ENCODE measurements around the gene FCN3. TPM values are rescaled to one million over a fixed set of nuclear protein-coding genes. Genes with fewer than 3 reads are reported as not detected.

The FCN3 gene
- total and polyA plus RNA-seq, 9 of the 15 experiments (the other 6 are each of a cell fraction or from before 2014, with no cell fraction given): 0.49 TPM; not detected in 8

DNA sequence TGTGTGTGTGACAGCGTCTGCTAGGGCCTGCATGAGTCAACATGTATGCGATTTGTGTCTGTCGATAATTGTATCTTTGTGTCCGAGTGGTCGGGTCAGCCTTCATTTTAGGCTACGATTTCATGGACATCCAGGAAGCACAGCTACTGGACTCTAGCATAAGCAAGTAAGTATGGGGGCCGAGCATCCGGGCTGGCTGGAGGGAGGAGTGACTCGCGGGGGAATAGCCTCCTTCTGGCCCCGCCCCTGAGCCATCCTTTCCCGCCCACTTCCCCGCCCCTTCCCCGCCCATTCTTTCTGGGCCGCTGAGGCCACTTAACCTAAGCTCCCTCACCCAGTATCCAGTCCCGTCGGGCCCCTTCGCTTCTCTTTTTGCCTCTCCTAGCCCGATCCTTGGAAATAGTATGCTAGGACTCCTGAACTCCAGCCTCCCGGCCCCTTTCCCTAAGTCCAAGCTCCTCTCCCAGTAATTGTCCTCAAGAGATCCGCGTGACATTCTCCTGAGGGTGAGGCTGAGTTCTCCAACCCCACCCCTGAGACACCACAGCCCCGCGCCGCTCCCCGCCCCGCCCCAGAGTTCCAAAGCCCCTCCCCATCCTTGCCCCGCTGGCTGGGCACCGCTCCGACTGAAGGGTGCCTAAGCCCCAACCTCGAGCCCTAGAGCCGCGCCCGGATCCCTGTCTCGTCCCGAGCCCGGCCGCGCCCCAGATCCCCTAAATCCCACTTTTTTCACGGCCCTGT is 9.1 kb downstream of the FCN3 start (continued):
- TF ChIP-seq, protein P1, sequence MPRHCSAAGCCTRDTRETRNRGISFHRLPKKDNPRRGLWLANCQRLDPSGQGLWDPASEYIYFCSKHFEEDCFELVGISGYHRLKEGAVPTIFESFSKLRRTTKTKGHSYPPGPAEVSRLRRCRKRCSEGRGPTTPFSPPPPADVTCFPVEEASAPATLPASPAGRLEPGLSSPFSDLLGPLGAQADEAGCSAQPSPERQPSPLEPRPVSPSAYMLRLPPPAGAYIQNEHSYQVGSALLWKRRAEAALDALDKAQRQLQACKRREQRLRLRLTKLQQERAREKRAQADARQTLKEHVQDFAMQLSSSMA (CRISPR knock-in tag; IDR thresholded peaks at IDR 0.05): no peak
- TF ChIP-seq, protein P2, sequence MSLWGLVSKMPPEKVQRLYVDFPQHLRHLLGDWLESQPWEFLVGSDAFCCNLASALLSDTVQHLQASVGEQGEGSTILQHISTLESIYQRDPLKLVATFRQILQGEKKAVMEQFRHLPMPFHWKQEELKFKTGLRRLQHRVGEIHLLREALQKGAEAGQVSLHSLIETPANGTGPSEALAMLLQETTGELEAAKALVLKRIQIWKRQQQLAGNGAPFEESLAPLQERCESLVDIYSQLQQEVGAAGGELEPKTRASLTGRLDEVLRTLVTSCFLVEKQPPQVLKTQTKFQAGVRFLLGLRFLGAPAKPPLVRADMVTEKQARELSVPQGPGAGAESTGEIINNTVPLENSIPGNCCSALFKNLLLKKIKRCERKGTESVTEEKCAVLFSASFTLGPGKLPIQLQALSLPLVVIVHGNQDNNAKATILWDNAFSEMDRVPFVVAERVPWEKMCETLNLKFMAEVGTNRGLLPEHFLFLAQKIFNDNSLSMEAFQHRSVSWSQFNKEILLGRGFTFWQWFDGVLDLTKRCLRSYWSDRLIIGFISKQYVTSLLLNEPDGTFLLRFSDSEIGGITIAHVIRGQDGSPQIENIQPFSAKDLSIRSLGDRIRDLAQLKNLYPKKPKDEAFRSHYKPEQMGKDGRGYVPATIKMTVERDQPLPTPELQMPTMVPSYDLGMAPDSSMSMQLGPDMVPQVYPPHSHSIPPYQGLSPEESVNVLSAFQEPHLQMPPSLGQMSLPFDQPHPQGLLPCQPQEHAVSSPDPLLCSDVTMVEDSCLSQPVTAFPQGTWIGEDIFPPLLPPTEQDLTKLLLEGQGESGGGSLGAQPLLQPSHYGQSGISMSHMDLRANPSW (CRISPR knock-in tag; IDR thresholded peaks at IDR 0.05): no peak
- TF ChIP-seq, protein P3, sequence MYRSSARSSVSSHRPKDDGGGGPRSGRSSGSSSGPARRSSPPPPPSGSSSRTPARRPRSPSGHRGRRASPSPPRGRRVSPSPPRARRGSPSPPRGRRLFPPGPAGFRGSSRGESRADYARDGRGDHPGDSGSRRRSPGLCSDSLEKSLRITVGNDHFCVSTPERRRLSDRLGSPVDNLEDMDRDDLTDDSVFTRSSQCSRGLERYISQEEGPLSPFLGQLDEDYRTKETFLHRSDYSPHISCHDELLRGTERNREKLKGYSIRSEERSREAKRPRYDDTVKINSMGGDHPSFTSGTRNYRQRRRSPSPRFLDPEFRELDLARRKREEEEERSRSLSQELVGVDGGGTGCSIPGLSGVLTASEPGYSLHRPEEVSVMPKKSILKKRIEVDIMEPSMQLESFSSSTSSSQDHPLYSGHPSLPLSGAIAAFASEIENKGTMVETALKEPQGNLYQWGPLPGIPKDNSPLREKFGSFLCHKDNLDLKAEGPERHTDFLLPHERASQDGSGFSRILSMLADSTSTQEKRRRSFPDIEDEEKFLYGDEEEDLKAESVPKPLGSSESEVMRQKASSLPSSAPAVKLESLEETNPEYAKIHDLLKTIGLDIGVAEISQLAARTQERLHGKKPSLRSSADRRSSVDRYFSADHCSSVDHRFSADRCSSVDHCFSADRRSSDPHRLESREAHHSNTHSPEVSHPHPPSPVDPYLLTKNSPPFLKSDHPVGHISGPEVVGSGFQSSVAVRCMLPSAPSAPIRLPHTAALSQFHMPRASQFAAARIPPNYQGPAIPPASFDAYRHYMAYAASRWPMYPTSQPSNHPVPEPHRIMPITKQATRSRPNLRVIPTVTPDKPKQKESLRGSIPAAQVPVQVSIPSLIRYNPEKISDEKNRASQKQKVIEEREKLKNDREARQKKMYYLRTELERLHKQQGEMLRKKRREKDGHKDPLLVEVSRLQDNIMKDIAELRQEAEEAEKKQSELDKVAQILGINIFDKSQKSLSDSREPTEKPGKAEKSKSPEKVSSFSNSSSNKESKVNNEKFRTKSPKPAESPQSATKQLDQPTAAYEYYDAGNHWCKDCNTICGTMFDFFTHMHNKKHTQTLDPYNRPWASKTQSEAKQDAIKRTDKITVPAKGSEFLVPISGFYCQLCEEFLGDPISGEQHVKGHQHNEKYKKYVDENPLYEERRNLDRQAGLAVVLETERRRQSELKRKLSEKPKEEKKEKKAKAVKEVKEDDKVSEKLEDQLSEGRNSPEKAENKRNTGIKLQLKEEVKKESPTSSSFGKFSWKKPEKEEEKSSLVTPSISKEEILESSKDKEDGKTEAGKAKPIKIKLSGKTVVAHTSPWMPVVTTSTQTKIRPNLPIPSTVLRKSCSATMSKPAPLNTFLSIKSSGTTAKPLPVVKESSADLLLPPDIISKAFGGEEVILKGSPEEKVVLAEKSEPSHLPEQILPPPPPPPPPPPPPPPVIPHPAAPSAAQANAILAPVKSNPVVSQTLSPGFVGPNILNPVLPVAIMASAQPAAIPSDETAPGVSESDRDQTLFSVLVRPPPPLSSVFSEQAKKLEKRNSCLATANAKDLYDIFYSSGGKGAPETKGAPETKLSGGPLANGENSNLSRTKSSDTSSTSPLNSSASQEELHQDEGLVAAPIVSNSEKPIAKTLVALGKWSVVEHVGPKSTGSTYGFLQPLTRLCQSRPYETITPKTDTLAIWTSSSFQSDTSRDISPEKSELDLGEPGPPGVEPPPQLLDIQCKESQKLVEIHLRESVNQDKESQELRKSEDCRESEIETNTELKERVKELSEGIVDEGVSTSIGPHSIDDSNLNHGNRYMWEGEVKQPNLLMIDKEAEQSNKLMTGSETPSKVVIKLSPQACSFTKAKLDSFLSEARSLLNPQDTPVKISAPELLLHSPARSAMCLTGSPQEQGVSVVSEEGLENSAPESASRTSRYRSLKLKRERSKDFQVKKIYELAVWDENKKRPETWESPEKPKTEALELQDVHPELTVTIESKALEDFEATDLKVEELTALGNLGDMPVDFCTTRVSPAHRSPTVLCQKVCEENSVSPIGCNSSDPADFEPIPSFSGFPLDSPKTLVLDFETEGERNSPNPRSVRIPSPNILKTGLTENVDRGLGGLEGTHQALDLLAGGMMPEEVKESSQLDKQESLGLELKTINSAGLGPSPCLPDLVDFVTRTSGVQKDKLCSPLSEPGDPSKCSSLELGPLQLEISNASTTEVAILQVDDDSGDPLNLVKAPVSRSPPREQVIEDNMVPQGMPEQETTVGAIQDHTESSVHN (IDR thresholded peaks at IDR 0.05; ENCODE audit: borderline replicate concordance in 1 of 2, low read depth in 1 of 2): no peak
- TF ChIP-seq, protein P4, sequence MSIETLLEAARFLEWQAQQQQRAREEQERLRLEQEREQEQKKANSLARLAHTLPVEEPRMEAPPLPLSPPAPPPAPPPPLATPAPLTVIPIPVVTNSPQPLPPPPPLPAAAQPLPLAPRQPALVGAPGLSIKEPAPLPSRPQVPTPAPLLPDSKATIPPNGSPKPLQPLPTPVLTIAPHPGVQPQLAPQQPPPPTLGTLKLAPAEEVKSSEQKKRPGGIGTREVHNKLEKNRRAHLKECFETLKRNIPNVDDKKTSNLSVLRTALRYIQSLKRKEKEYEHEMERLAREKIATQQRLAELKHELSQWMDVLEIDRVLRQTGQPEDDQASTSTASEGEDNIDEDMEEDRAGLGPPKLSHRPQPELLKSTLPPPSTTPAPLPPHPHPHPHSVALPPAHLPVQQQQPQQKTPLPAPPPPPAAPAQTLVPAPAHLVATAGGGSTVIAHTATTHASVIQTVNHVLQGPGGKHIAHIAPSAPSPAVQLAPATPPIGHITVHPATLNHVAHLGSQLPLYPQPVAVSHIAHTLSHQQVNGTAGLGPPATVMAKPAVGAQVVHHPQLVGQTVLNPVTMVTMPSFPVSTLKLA (conservative IDR thresholded peaks at IDR 0.05): peak in 1 of 2 experiments; percentile 56; a peak in 2 of 4 replicates
- TF ChIP-seq ZNF717 (CRISPR knock-in tag; IDR thresholded peaks at IDR 0.05) (no peak), ELF1 (tag; IDR thresholded peaks at IDR 0.05) (peak; percentile 62), MCM2 (IDR thresholded peaks at IDR 0.05; ENCODE audit: low read depth) (no peak), RBBP5 (IDR thresholded peaks at IDR 0.05; ENCODE audit: borderline replicate concordance, insufficient read depth, low read length, poor library complexity, severe bottlenecking) (no peak)
- TF ChIP-seq, protein P5, sequence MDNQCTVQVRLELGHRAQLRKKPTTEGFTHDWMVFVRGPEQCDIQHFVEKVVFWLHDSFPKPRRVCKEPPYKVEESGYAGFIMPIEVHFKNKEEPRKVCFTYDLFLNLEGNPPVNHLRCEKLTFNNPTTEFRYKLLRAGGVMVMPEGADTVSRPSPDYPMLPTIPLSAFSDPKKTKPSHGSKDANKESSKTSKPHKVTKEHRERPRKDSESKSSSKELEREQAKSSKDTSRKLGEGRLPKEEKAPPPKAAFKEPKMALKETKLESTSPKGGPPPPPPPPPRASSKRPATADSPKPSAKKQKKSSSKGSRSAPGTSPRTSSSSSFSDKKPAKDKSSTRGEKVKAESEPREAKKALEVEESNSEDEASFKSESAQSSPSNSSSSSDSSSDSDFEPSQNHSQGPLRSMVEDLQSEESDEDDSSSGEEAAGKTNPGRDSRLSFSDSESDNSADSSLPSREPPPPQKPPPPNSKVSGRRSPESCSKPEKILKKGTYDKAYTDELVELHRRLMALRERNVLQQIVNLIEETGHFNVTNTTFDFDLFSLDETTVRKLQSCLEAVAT (IDR thresholded peaks at IDR 0.05): no peak
